Activated T-helper 2 cell treated with anti-CD3 and anti-CD28 coated beads, Interferon-gamma antibody, Interleukin-2, Interleukin-4, amounts not matched to agents 10 μg/mL and 5 μg/mL and 100 μg/mL, durations not matched to agents 14 hours and 24 hours and 36 hours (primary cell): Measurements from ENCODE around the gene IPCEF1. TPM values are rescaled to one million over a fixed set of nuclear protein-coding genes. Genes with fewer than 3 reads are reported as not detected.

ENCODE experiments used
- total RNA-seq: library from RNA; stranded (reverse); gene quantifications from 2 replicates; pipeline ENCODE4 v1.2.3, GENCODE V29; 2022

IPCEF1 gene
- total RNA-seq, 1 donor from 2014 or later, result 0.34 TPM

Other genes starting within 250 kb of the IPCEF1 start
- 0.09 and 0.11 TPM in 2 replicates for gene CNKSR3, start 153.9 kb upstream of the IPCEF1 start, total RNA-seq